GM12892 (cell line): ENCODE data around the gene XPO6.

Experiments
- DNase-seq: peaks from one replicate; pipeline ENCODE4 v3.0.0; 2011; ENCODE audit not compliant: insufficient read length
- FAIRE-seq: peaks from 2 replicates; lab custom pipeline; 2011; peaks lifted over from hg19 to GRCh38; lab: Jason Lieb, UNC
- POLR2A ChIP-seq: IDR thresholded peaks from 2 replicates; pipeline ENCODE4 v1.6.1; 2011; ENCODE audit warnings: low read depth, low read length, control low read depth
- POLR2AphosphoS5 ChIP-seq: IDR thresholded peaks from 2 replicates; pipeline ENCODE4 v1.6.1; 2011; ENCODE audit warnings: low read depth, low read length, control low read depth
- TAF1 ChIP-seq: IDR thresholded peaks from 2 replicates; pipeline ENCODE4 v1.6.1; 2011; ENCODE audit warnings: low read depth, mild to moderate bottlenecking, control low read depth, low read length, borderline replicate concordance

XPO6 gene

DNA sequence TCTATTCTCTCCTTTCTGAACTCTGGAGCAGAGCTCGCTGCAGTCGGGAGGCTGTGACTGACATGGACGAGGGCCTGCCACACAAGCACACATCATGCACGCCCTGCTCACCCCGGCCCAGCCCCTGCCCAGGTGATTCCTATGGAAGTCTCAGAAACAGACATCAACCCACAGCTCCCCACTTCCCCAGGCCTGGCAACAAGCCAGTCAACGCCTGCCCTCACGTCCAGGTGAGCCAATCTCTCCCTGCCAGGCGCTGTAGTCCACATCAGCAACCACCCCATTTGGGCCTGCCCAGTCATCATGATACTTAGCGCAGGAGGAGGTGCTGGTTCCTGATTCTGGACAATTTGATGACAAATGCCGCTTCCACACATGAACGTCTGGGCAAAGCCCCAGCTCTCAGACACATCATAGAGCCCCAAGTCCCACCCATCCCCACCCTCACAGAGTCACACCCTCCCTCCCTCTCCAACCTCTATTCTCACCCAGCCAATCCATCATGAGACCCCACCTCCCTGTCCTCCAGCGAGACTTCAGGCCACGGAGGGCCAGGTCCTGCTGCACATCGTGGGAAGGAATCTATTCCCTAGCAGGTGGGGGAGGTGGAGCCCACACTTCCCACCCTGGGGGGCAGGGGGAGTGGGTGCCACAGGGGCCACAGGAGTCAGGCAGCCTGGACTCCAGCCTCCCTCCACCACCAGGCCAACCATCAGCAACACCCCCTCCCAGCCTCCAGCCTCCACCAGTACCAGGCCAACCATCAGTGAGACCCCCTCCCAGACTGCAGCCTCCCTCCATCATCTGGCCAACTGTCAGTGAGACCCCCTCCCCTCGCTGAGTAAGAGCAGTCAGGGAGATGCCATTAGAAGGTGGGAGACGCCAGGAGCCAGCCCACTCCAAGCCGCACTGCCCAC lies 114.5 kb downstream of the XPO6 start:
- TF ChIP-seq TAF1, result no peak
- no peak for TF ChIP-seq POLR2A
- no peak for TF ChIP-seq POLR2AphosphoS5
- FAIRE-seq, result no peak
- no peak for DNase-seq

GRCh38 chr16:28093385-28093725 lies 118.4 kb downstream of the XPO6 start:
- FAIRE-seq (no peak), DNase-seq (no peak)
- TF ChIP-seq TAF1 (no peak), POLR2AphosphoS5 (no peak), POLR2A (no peak)

GRCh38 chr16:28092721-28093384 lies 118.9 kb downstream of the XPO6 start:
- TF ChIP-seq POLR2A (no peak), POLR2AphosphoS5 (no peak), TAF1 (no peak)
- FAIRE-seq (no peak), DNase-seq (no peak)

DNA sequence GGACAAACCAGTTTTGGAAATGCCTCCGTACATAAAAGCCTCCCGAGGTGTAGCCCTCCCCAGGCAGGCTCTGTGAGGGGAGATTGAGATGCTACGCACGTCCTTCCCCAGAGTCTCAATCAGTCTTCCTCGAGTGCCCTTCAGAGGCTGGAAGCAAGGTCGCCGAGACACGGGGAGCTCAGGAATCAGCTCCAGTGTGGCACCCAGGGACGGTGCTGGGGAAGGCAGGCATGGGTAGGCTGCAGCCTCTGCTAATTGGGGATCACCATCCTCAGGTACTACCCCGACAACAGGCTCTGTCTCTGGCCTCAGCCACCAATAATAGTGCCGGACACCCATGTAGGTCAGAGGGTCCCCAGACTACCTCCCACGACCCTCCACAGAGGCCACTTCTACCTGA lies 120.1 kb downstream of the XPO6 start:
- no peak for TF ChIP-seq POLR2AphosphoS5
- no peak for TF ChIP-seq POLR2A
- no peak for TF ChIP-seq TAF1
- DNase-seq (no peak), FAIRE-seq (no peak)

- DNase-seq (no peak), FAIRE-seq (no peak)
- TF ChIP-seq POLR2AphosphoS5 (no peak), POLR2A (no peak), TAF1 (no peak)
Observed at GRCh38 chr16:28090646-28091377, 121.0 kb downstream of the XPO6 start.

DNA sequence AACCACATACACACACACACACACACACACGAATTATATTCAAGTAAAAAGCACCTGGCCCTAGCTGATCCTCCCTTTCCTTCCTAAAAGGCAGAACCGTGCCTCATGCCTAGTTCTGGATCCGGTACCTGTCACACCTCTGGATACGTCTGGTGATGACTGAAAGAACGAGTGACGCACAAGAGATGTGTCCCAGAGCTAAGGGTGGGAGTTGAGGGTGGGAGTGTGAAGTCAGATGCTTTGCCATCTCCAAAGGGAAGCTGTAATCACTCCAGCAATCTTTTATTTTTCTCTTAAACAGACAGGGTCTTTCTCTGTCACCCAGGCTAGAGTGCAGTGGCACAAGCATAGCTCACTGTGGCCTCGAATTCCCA lies 121.8 kb downstream of the XPO6 start:
- TF ChIP-seq POLR2A, result no peak
- no peak for TF ChIP-seq POLR2AphosphoS5
- TF ChIP-seq TAF1, result no peak
- FAIRE-seq (no peak), DNase-seq (no peak)

DNA sequence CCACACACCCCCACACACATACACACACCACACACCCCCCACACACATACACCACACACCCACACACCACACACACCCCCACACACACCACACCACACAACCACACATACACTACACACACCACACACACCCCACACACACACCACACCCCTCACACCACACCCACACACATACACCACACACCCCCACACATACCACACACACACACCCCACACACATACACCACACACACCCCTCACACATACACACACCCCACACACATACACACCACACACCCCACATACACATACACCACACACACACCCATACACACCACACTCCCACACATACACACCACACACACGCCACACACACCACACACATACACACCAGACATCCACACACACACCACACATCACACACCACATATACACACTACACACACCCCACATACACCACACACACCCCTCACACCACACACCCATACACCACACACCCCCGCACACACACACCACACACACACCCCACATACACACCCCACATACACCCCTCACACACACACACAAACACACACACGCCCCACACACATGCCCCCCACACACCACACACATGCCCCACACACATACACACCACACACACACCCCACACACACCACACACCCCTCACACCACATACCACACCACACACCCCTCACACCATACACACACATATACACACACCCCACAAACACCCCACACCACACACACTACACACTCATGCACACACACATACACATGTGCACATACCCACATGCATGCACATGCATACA lies 122.4 kb downstream of the XPO6 start:
- no peak for DNase-seq
- TF ChIP-seq POLR2A (no peak; the same call in 1 of the 2 replicates), TAF1 (no peak), POLR2AphosphoS5 (no peak)
- peak; percentile 54 for FAIRE-seq

GRCh38 chr16:28087675-28088300 lies 124.0 kb downstream of the XPO6 start:
- TF ChIP-seq POLR2A (no peak), POLR2AphosphoS5 (no peak), TAF1 (no peak)
- DNase-seq, result no peak
- no peak for FAIRE-seq

GRCh38 chr16:28087140-28087660 lies 124.6 kb downstream of the XPO6 start:
- FAIRE-seq, result no peak

More at GRCh38 chr16:28087140-28087660, 124.6 kb downstream of the XPO6 start:
- DNase-seq, result no peak
- TF ChIP-seq POLR2A, result no peak
- no peak for TF ChIP-seq POLR2AphosphoS5
